Right lobe of liver (tissue), 6 donors: ENCODE results near the gene SLC6A11. TPM values are rescaled to one million over a fixed set of nuclear protein-coding genes. Genes with fewer than 3 reads are reported as not detected.

ENCODE experiments used
- ATAC-seq, 4 donors: fragments of 200-7000 bp; cut with Tn5 transposase; one replicate each; pipeline ENCODE4 v1.9.1; 2020; ENCODE audit warnings: mild to moderate bottlenecking in 4 of 4, moderate library complexity in 4 of 4
- DNase-seq, 3 donors: peaks; one replicate each; pipeline ENCODE4 v3.0.0-alpha.2; 2020
- H3K27ac ChIP-seq, 3 donors: fragments of 200-600 bp; one replicate each; pipeline ENCODE4 v1.8.0; 2022
- H3K27me3 ChIP-seq, 2 donors: fragments of 200-600 bp; one replicate each; pipeline ENCODE4 v1.8.0; 2022
- H3K36me3 ChIP-seq, 4 donors: fragments of 200-600 bp; sonication (generic) in 1 of 4; one replicate each; pipeline versions ENCODE4 v1.5.1 to v1.8.0; 2017 to 2022; ENCODE audit warnings: control low read depth in 1 of 4
- H3K4me1 ChIP-seq, 4 donors: fragments of 200-600 bp; sonication (generic) in 1 of 4; one replicate each; pipeline versions ENCODE4 v1.5.1 to v1.8.0; 2017 to 2022; ENCODE audit warnings: control low read depth in 1 of 4
- H3K4me3 ChIP-seq, 3 donors: fragments of 200-600 bp; one replicate each; pipeline ENCODE4 v1.8.0; 2022
- H3K9me3 ChIP-seq, 4 donors: fragments of 200-600 bp; sonication (generic) in 1 of 4; one replicate each; pipeline versions ENCODE4 v1.5.1 to v1.8.0; 2017 to 2022; ENCODE audit warnings: control low read depth in 1 of 4
- CTCF ChIP-seq, 4 donors: fragments of 200-600 bp in 3 of 4; fragments of 450-650 bp in 1 of 4; IDR thresholded peaks; one replicate each; pipeline versions ENCODE4 v1.5.1 to v1.8.0; 2016 to 2022; ENCODE audit warnings: antibody characterized with exemption in 4 of 4, mild to moderate bottlenecking in 2 of 4
- POLR2A ChIP-seq: fragments of 450-650 bp; IDR thresholded peaks from one replicate; pipeline ENCODE4 v1.6.1; 2017; ENCODE audit warnings: antibody characterized with exemption, mild to moderate bottlenecking
- WGBS: methylation state at CpG from one replicate; pipeline ENCODE4 v1.1.6; 2018; ENCODE audit warnings: low coverage, low lambda C conversion rate; ENCODE audit not compliant: insufficient coverage; ENCODE audit errors: missing lambda C conversion rate; 5-methylcytosine and 5-hydroxymethylcytosine counted together
- intact Hi-C, 2 donors: fragments of 100-400 bp; cut with DNase I; formaldehyde crosslinking; loops; one replicate each; pipeline versions ENCODE4 v1.11.2 to v1.14.1; 2022
- total RNA-seq, 6 experiments: library from RNA; depleted of rRNA in 2 of 6; stranded (reverse); fragments of >200 nt in 2 of 6; fragmentation: NEBNext Ultra II Directional in 3 of 6; extraction: Animal tissue kit (Norgen Biotek cat#: 25700) in 3 of 6; gene quantifications; one replicate each; pipeline versions ENCODE4 v1.1.0 to v1.2.4, GENCODE V29; 2016 to 2023
- donor health status: DM: no; HTN: yes; CAD: no.
- donor health status: DM: no; HTN: no; CAD: no.
- donor health status: DM: no; HTN: no; CAD: no.
- donor health status: DM: no; HTN: yes; CAD: no.
- donor health status: DM: no; HTN: yes; CAD: no.

The SLC6A11 gene
- total RNA-seq, 6 experiments from 2014 or later: 0.06 to 0.42 (median 0.12) TPM; not detected in 1

- Histone ChIP-seq H3K9me3 (no peaks in the 10 kb centered on the region), H3K36me3 (no peaks in the 10 kb centered on the region), H3K27ac (no peak overlapping the region), H3K4me3 (no peak overlapping the region), H3K27me3 (no peaks in the 10 kb centered on the region), H3K4me1 (peaks cover 0 to 52% (median 23%) of the 10 kb centered on the region in 4 donors)
- 42% methylated on average over 1 of the region's 1 CpG for WGBS
- intact Hi-C loops: no loop called here
- no peak for DNase-seq
- TF ChIP-seq CTCF (IDR thresholded peaks at IDR 0.05) (no peak), POLR2A (no peak)
- ATAC-seq: no peak
These were observed 169.2 kb downstream of the SLC6A11 start for GRCh38 chr3:10985181-10985580.

- TF ChIP-seq CTCF (IDR thresholded peaks at IDR 0.05) (no peak), POLR2A (no peak)
- WGBS: 40% methylated on average over 3 of the region's 5 CpGs
- Histone ChIP-seq H3K9me3 (no peaks in the 10 kb centered on the region), H3K4me1 (peaks cover 0 to 51% (median 23%) of the 10 kb centered on the region in 4 donors), H3K27ac (peak overlapping the region in 1 of 3 donors; percentile 90), H3K36me3 (no peaks in the 10 kb centered on the region), H3K27me3 (no peaks in the 10 kb centered on the region), H3K4me3 (no peak overlapping the region)
- DNase-seq (peak in 2 of 3 donors; percentile 73 to 76), ATAC-seq (peak; percentile 42 to 76 (median 64))
- intact Hi-C loops: no loop called here
These were observed 170.6 kb downstream of the SLC6A11 start for GRCh38 chr3:10986592-10986991.

GRCh38 chr3:10988001-10988665 is 172.1 kb downstream of the SLC6A11 start:
- intact Hi-C loops: no loop called here
- no peak overlapping the region for H3K4me3 ChIP-seq
- DNase-seq (peak; percentile 64 to 84 (median 82)), ATAC-seq (peak; percentile 57 to 76 (median 62))
- no peaks in the 10 kb centered on the region for H3K36me3 ChIP-seq
- H3K27ac ChIP-seq: peak overlapping the region in 2 of 3 donors; percentile 90 to 91
- WGBS: 31% methylated on average over 7 of the region's 9 CpGs
- no peaks in the 10 kb centered on the region for H3K9me3 ChIP-seq
- no peaks in the 10 kb centered on the region for H3K27me3 ChIP-seq
- H3K4me1 ChIP-seq: peaks cover 0 to 38% (median 19%) of the 10 kb centered on the region in 4 donors
- no peak for TF ChIP-seq CTCF (IDR thresholded peaks at IDR 0.05)
- no peak for TF ChIP-seq POLR2A

- H3K36me3 ChIP-seq: no peaks in the 10 kb centered on the region
- DNase-seq: no peak
- H3K27ac ChIP-seq: peak overlapping the region in 2 of 3 donors; percentile 90 to 91
- TF ChIP-seq CTCF (IDR thresholded peaks at IDR 0.05) (no peak), POLR2A (no peak)
- ATAC-seq: no peak
- peaks cover 0 to 38% (median 19%) of the 10 kb centered on the region in 4 donors for H3K4me1 ChIP-seq
- H3K27me3 ChIP-seq: no peaks in the 10 kb centered on the region
- intact Hi-C loops: no loop called here
- WGBS: 76% methylated on average over 5 of the region's 7 CpGs
- no peak overlapping the region for H3K4me3 ChIP-seq
- no peaks in the 10 kb centered on the region for H3K9me3 ChIP-seq
These were observed 173.0 kb downstream of the SLC6A11 start for GRCh38 chr3:10988991-10989484.

Other genes with a start within 250 kb of the SLC6A11 start
- gene SLC6A1, start 176.5 kb downstream of the SLC6A11 start, total RNA-seq: 10 to 100 TPM; 14.5 to 70.1 (median 37.3) TPM